Coronary artery (tissue), 2 donors: Measurements from ENCODE around the gene ANXA4.
"Not testable (repeated sequence)": the region's sequence is repeated elsewhere in the genome, so short reads cannot be mapped to it uniquely, and the experiment has no call there.

Experiments used
- DNase-seq: peaks from one replicate; pipeline ENCODE4 v3.0.0-alpha.2; 2017; ENCODE audit warnings: low spot score
- H3K27ac ChIP-seq, 2 donors: fragments of 200-600 bp; sonication (generic); one replicate each; pipeline ENCODE4 v1.5.1; 2016 to 2019
- H3K4me3 ChIP-seq: fragments of 200-600 bp; sonication (generic); 2 replicates; pipeline ENCODE4 v1.5.1; 2016; ENCODE audit warnings: mild to moderate bottlenecking, moderate library complexity
- TF ChIP-seq, protein P1 (sequence below): fragments of 200-600 bp; sonication (generic); IDR thresholded peaks from one replicate; pipeline ENCODE4 v1.5.1; 2019; ENCODE audit warnings: antibody characterized with exemption

Gene ANXA4

GRCh38 chr2:69714539-69715220, 27.3 kb upstream of the ANXA4 start:
- DNase-seq: peak; percentile 85
- TF ChIP-seq, protein P1, sequence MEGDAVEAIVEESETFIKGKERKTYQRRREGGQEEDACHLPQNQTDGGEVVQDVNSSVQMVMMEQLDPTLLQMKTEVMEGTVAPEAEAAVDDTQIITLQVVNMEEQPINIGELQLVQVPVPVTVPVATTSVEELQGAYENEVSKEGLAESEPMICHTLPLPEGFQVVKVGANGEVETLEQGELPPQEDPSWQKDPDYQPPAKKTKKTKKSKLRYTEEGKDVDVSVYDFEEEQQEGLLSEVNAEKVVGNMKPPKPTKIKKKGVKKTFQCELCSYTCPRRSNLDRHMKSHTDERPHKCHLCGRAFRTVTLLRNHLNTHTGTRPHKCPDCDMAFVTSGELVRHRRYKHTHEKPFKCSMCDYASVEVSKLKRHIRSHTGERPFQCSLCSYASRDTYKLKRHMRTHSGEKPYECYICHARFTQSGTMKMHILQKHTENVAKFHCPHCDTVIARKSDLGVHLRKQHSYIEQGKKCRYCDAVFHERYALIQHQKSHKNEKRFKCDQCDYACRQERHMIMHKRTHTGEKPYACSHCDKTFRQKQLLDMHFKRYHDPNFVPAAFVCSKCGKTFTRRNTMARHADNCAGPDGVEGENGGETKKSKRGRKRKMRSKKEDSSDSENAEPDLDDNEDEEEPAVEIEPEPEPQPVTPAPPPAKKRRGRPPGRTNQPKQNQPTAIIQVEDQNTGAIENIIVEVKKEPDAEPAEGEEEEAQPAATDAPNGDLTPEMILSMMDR: peak; percentile 63
- H3K27ac ChIP-seq, H3K4me3 ChIP-seq: not testable (repeated sequence)

DNA sequence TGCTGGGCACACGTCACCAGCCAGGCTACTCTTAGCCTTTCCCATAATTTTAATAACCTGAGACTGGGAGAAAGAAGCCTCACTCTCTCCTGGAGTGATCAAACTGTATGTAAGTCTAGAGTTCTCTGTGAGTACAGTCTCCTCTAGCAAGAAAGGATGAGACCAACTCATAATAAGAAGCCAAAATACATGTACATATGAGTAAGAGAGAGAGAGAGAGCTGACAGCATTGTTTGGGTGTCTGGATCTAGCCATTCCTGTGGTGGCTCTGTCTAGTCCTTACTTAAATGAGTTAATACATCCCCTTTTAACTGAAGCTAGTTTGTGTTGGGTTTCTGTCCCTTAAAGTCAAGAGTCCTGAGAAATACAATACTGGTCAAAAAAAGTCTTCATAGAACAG, 26.0 kb upstream of the ANXA4 start:
- TF ChIP-seq, protein P1: no peak
- no peak for DNase-seq
- Histone ChIP-seq H3K27ac (no peak overlapping the region), H3K4me3 (no peak overlapping the region)

DNA sequence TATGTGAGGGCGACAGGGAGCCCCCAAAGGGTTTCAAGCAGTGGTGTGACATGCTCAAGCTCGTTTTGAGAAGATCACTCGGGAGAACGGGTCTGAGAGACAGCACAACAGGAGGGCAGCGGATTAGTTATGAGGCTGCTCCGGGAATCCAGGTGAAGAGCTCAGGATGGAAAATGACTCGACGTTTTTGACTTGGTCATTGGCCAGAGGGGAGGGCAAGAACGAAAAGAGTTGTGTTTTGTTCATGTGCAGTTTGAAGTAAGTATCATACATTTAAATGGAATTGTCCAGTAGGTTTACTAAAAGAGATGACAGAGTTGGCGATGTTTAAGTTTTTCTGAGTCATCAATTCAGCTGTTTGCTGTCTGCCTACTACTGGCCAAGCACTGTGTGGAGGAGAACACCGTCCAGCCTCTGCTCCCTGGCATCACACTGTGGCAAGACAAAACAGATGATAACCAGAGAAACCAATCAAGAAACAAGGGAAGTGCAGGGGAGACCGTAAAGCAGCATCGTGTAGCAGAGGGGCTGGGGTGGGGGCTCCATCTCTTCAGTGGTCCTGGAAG, 25.3 kb upstream of the ANXA4 start:
- TF ChIP-seq, protein P1: no peak
- Histone ChIP-seq H3K4me3 (no peak overlapping the region), H3K27ac (no peak overlapping the region)
- no peak for DNase-seq

DNA sequence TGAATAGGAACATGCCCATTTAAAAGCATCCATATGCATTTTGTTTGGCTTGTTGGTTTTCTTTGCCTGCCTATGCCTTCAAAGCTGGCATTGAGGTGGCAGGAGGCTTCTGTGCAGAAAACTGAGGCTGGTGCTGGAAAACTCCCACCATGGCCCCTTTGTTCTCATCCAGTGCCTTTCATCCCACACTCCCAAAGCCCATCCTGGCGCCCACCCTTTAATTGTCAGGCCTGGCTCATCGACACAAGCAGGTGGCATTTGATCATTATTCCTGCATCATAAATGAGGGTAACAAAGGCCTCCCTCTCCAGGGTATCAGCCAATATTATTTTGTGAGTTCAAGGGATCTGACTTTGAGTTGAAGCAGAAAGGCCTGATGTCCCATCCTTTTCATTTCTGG, 24.7 kb upstream of the ANXA4 start:
- TF ChIP-seq, protein P1: no peak
- Histone ChIP-seq H3K4me3 (no peak overlapping the region), H3K27ac (no peak overlapping the region)
- no peak for DNase-seq

GRCh38 chr2:69717861-69718273, 24.1 kb upstream of the ANXA4 start:
- Histone ChIP-seq H3K27ac (no peak overlapping the region), H3K4me3 (no peak overlapping the region)
- DNase-seq: no peak
- TF ChIP-seq, protein P1: no peak

DNA sequence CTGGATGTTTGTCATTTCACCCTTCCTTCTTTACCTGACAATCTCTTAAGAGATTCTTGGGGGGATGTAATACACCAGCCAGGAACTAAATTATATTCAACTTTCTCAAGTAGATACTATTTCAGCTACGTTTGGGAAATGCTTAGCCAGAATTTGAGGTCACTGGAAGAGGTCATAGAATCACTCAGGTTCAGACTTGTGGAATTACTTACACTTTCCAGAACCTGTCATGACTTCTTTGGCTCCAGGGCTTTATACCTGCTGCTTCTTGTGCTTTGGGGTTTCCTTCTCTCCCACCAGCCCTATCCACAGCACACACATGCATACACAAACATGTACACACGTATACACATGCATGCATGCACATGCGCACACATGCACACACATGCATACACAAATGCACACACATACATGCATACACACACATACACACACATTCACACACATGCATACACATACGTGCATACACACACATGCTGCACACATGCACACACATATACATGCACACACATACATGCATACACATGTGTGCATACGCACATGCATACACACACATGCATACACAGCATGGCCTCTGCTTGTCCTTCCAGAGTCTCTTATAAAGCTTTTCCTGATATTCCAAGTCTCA, 23.5 kb upstream of the ANXA4 start:
- Histone ChIP-seq H3K4me3 (no peak overlapping the region), H3K27ac (no peak overlapping the region)
- TF ChIP-seq, protein P1: no peak
- DNase-seq: no peak

DNA sequence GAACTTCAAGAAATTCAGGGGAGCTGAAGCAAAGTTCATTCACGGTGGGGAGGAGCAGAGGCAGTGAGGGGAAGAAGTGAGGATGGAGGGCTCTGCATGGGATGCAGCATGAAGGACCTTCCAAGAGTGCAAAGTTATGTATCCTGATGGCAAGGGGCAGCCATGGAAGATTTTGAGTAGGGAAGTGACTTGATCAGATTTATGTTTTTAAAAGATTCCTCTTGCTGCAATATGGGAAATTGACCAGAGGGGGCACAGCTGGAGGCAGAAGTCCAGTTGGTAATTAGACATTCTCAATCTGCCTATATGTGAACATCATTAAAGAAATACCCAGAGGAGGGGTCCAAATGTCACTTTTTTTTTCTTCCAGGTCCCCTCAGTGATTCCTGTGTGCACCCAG, 21.5 kb upstream of the ANXA4 start:
- Histone ChIP-seq H3K27ac (no peak overlapping the region), H3K4me3 (no peak overlapping the region)
- no peak for DNase-seq
- TF ChIP-seq, protein P1: no peak
